Osteoblast (primary cell): ENCODE measurements around the gene SF3A1. TPM values are rescaled to one million over a fixed set of nuclear protein-coding genes. Genes with fewer than 3 reads are reported as not detected.

Experiments used
- DNase-seq: peaks from one replicate; pipeline ENCODE4 v3.0.0; 2011; ENCODE audit warnings: low spot score, mixed read lengths; ENCODE audit not compliant: insufficient read length; ENCODE audit errors: missing footprints
- H2AFZ ChIP-seq: 2 replicates; pipeline ENCODE4 v1.6.0; 2011; ENCODE audit warnings: mild to moderate bottlenecking, low read length
- H3K27ac ChIP-seq: 2 replicates; pipeline ENCODE4 v1.5.1; 2011; ENCODE audit warnings: mild to moderate bottlenecking, low read depth, low read length, moderate library complexity
- H3K27me3 ChIP-seq: 2 replicates; pipeline ENCODE4 v1.6.0; 2012; ENCODE audit warnings: mild to moderate bottlenecking, control low read depth, inconsistent platforms, low read length, moderate library complexity; ENCODE audit not compliant: insufficient read depth
- H3K36me3 ChIP-seq: 2 replicates; pipeline ENCODE4 v1.5.1; 2011; ENCODE audit warnings: mild to moderate bottlenecking, low read length, control low read depth, moderate library complexity; ENCODE audit not compliant: insufficient read depth
- H3K4me1 ChIP-seq: 2 replicates; pipeline ENCODE4 v1.5.1; 2011; ENCODE audit warnings: mild to moderate bottlenecking, low read length, control low read depth, moderate library complexity; ENCODE audit not compliant: insufficient read depth
- H3K4me2 ChIP-seq: 2 replicates; pipeline ENCODE4 v1.6.0; 2011; ENCODE audit warnings: mild to moderate bottlenecking, low read length; ENCODE audit not compliant: insufficient read depth
- H3K4me3 ChIP-seq: fragments of 200-600 bp; sonication (generic); 3 replicates; pipeline ENCODE4 v1.5.1; 2012; ENCODE audit warnings: mild to moderate bottlenecking, low read length, inconsistent platforms; ENCODE audit not compliant: insufficient read depth
- H3K79me2 ChIP-seq: 2 replicates; pipeline ENCODE4 v1.6.0; 2012; ENCODE audit warnings: mild to moderate bottlenecking, low read length, control low read depth, inconsistent platforms; ENCODE audit not compliant: insufficient read depth
- H3K9me3 ChIP-seq: 2 replicates; pipeline ENCODE4 v1.5.1; 2011; ENCODE audit warnings: low read depth, low read length, control low read depth
- H4K20me1 ChIP-seq: 2 replicates; pipeline ENCODE4 v1.6.0; 2012; ENCODE audit warnings: mild to moderate bottlenecking, low read length, control low read depth; ENCODE audit not compliant: insufficient read depth
- total RNA-seq: library from RNA; depleted of rRNA; stranded (reverse); fragments of >200 nt; gene quantifications from 2 replicates; pipeline ENCODE4 v1.2.3, GENCODE V29; 2012
- TF ChIP-seq, protein P1 (sequence below): IDR thresholded peaks from 2 replicates; pipeline ENCODE4 v1.5.1; 2011; ENCODE audit warnings: mild to moderate bottlenecking, low read depth, low read length, moderate library complexity; ENCODE audit errors: extremely low read depth

Gene SF3A1
- total RNA-seq, 1 donor = 21.7 TPM

DNA sequence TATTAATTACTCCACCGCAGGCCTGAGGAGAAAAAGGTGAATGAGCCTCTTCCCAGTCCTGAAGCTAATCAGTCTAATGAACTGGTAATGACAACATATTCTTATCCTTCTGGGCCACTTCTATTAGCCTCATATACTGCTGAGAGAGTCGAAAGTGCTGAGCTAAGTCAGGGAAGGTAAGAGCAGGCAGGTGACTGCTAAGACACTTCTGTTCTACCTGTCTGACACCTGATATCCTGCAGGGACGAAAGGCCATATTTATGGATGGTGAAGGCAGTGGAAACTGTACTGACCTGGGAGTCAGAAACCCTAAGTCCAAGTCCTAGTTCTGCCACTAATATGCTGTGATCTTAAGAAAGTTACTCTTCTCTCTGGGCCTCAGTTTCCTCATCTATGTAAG, 33.4 kb downstream of the SF3A1 start:
- Histone ChIP-seq H3K36me3 (peaks cover 19% of the 10 kb centered on the region), H3K4me2 (no peak overlapping the region), H3K27me3 (no peaks in the 10 kb centered on the region), H3K4me1 (peaks cover 33% of the 10 kb centered on the region), H2AFZ (no peak overlapping the region), H3K4me3 (no peak overlapping the region), H3K9me3 (no peaks in the 10 kb centered on the region), H3K27ac (no peak overlapping the region), H3K79me2 (peaks cover 80% of the 10 kb centered on the region), H4K20me1 (peaks cover 55% of the 10 kb centered on the region)
- no peak for DNase-seq
- TF ChIP-seq, protein P1, sequence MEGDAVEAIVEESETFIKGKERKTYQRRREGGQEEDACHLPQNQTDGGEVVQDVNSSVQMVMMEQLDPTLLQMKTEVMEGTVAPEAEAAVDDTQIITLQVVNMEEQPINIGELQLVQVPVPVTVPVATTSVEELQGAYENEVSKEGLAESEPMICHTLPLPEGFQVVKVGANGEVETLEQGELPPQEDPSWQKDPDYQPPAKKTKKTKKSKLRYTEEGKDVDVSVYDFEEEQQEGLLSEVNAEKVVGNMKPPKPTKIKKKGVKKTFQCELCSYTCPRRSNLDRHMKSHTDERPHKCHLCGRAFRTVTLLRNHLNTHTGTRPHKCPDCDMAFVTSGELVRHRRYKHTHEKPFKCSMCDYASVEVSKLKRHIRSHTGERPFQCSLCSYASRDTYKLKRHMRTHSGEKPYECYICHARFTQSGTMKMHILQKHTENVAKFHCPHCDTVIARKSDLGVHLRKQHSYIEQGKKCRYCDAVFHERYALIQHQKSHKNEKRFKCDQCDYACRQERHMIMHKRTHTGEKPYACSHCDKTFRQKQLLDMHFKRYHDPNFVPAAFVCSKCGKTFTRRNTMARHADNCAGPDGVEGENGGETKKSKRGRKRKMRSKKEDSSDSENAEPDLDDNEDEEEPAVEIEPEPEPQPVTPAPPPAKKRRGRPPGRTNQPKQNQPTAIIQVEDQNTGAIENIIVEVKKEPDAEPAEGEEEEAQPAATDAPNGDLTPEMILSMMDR = no peak

DNA sequence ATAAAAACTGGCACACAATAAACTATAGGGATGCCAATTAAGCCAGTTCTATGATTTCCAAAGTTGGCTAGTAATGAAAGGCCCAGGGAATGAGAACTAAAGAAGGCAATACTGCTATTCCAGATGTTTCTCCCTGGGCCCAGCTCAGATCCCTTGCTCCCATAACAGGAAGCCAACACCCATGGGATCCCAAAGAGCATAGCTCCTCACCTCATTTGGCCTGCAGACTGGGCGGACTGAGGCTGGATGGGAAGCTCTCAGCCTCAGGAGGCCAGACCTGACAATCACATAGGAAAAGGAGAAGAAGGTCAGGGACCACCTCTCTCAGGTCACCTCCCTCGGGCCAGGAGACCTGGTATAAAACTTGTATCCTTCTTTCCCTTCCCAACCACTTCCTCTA, 35.2 kb downstream of the SF3A1 start:
- Histone ChIP-seq H3K79me2 (peaks cover 97% of the 10 kb centered on the region), H3K27ac (no peak overlapping the region), H3K9me3 (no peaks in the 10 kb centered on the region), H3K27me3 (no peaks in the 10 kb centered on the region), H3K36me3 (peaks cover 19% of the 10 kb centered on the region), H3K4me2 (no peak overlapping the region), H2AFZ (no peak overlapping the region), H3K4me1 (peaks cover 39% of the 10 kb centered on the region), H3K4me3 (no peak overlapping the region), H4K20me1 (peaks cover 64% of the 10 kb centered on the region)
- TF ChIP-seq, protein P1 = no peak
- DNase-seq = peak; percentile 3

DNA sequence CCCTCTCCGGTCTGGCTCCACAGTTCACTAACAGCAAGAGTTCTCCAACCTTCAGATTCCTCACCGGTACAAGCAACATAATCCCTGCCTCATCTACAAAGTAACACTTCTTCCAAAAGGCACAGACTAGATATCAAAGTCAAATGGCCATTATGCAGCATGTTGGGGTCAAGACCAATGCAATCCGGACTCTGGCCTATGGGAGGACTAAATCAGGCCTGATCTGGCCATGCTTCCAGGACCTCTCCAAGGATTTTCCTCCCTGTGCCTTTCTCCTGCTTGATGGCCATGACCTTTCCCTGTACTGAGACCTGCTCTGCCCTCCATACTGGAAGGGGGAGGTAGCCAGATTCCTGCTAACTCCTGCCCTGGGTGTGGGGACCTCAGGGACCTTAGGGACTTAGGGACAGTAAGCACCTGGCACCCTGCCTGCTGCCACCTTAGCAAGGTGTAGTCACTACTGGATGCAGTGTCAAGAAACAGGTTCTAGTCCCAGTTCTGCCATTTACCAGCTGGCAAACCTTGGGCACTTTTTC, 36.6 kb downstream of the SF3A1 start:
- TF ChIP-seq, protein P1 = no peak
- H3K4me3 ChIP-seq = no peak overlapping the region
- DNase-seq = no peak
- H4K20me1 ChIP-seq = peaks cover 78% of the 10 kb centered on the region
- peaks cover 99% of the 10 kb centered on the region for H3K79me2 ChIP-seq
- H3K9me3 ChIP-seq = no peaks in the 10 kb centered on the region
- no peak overlapping the region for H3K4me2 ChIP-seq
- H3K27ac ChIP-seq = no peak overlapping the region
- H3K36me3 ChIP-seq = peaks cover 30% of the 10 kb centered on the region
- no peak overlapping the region for H2AFZ ChIP-seq
- no peaks in the 10 kb centered on the region for H3K27me3 ChIP-seq
- H3K4me1 ChIP-seq = peaks cover 42% of the 10 kb centered on the region

DNA sequence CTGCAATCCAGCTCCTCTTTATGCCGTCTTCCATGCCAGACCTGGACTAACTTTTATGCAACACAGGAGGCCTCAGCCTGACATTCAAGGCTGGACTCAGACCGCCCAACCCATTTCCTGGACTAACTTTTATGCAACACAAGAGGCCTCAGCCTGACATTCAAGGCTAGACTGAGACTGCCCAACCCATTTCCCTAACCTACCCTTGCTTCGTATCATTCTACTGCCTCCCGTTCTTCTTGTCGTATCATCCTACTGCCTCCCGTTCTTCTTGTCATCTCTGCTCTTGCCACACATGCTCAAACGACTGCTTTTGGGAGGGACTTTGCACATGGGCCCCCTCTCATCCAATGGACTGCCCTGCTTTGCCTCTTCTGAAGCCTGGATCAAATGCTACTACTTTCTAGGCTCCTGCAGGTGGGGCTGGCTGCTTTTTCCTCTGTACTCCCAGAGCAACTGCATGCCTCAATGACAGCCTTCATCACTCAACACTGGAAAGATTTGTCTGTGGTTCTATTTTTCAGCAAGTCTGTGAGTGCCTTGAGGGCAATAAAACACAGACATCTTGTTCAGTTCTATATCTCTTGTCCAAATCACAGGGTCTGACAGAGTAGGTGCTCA, 37.8 kb downstream of the SF3A1 start:
- H3K9me3 ChIP-seq = no peaks in the 10 kb centered on the region
- no peak for DNase-seq

More for the DNA sequence above, 37.8 kb downstream of the SF3A1 start:
- H4K20me1 ChIP-seq = peaks cover 76% of the 10 kb centered on the region
- no peak overlapping the region for H3K4me2 ChIP-seq
- H3K27ac ChIP-seq = no peak overlapping the region
- peaks cover 30% of the 10 kb centered on the region for H3K36me3 ChIP-seq
- TF ChIP-seq, protein P1 = no peak
- peaks cover 35% of the 10 kb centered on the region for H3K4me1 ChIP-seq
- peaks cover 100% of the 10 kb centered on the region for H3K79me2 ChIP-seq
- no peaks in the 10 kb centered on the region for H3K27me3 ChIP-seq
- H2AFZ ChIP-seq = no peak overlapping the region
- no peak overlapping the region for H3K4me3 ChIP-seq
